T-helper 1 cell treated with Interleukin-12 subunit alpha and Interleukin-12 subunit beta and Interleukin-4 antibody, amounts not matched to agents 30 μg/mL and 1 μg/mL, for 36 hours (primary cell): ENCODE results near the gene PGM5.
A peak's percentile ranks its signal among the peaks of the same experiment; 100 is the strongest.
"Not testable (repeated sequence)": the region's sequence is repeated elsewhere in the genome, so short reads cannot be mapped to it uniquely, and the experiment has no call there.

Experiments
- H3K27ac Mint-ChIP-seq: one replicate; pipeline ENCODE4 v1.8.0; 2021; ENCODE audit warnings: mild to moderate bottlenecking, mixed read lengths
- H3K27me3 Mint-ChIP-seq: one replicate; pipeline ENCODE4 v1.8.0; 2021; ENCODE audit warnings: low read depth, mixed read lengths
- H3K36me3 Mint-ChIP-seq: one replicate; pipeline ENCODE4 v1.8.0; 2021; ENCODE audit warnings: low read depth, mixed read lengths
- H3K4me1 Mint-ChIP-seq: one replicate; pipeline ENCODE4 v1.8.0; 2021; ENCODE audit warnings: low read depth, mixed read lengths
- H3K4me3 Mint-ChIP-seq: one replicate; pipeline ENCODE4 v1.8.0; 2021; ENCODE audit warnings: mild to moderate bottlenecking, moderate library complexity, mixed read lengths
- H3K9me3 Mint-ChIP-seq: one replicate; pipeline ENCODE4 v1.8.0; 2021; ENCODE audit warnings: mixed read lengths

Gene PGM5

GRCh38 chr9:68356380-68357118 is at the start of gene PGM5:
Gene PGM5, plus strand, starts transcription at chr9:68356611. Its CDS starts 517 bp downstream, at chr9:68357128.
- not testable (repeated sequence) for H3K9me3 Mint-ChIP-seq, H3K36me3 Mint-ChIP-seq, H3K27ac Mint-ChIP-seq, H3K4me1 Mint-ChIP-seq
- peak within 1 kb of the TSS; percentile 69 for H3K4me3 Mint-ChIP-seq
- H3K27me3 Mint-ChIP-seq, result peaks cover 41% of the 10 kb centered on the region

GRCh38 chr9:68307127-68307526 is 49.3 kb upstream of the PGM5 start:
- H3K27me3 Mint-ChIP-seq, H3K4me1 Mint-ChIP-seq, H3K9me3 Mint-ChIP-seq, H3K27ac Mint-ChIP-seq, H3K4me3 Mint-ChIP-seq, H3K36me3 Mint-ChIP-seq: not testable (repeated sequence)

DNA sequence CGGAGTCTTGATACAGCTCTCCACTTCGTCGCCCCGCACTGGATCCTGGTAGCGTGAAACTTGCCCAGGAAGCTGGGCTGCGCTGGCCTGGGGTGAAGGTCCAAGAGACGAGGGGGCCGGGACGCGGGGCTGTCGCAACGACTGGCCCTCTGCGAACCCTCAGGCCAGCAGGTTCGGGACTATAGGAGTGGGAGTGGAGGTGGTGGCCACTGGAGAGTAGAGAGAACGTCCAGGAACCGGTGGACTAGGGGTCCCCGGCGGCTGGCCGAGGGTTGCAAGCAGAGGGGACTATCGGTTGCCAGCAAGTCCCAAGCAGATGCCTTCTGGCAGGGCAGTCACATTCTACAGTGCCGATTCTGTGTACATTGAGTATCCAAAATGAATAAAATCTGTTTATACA is 48.8 kb upstream of the PGM5 start:
- H3K4me1 Mint-ChIP-seq, H3K36me3 Mint-ChIP-seq, H3K27ac Mint-ChIP-seq, H3K9me3 Mint-ChIP-seq, H3K4me3 Mint-ChIP-seq, H3K27me3 Mint-ChIP-seq: not testable (repeated sequence)

GRCh38 chr9:68311208-68311607 is 45.2 kb upstream of the PGM5 start:
- H3K27ac Mint-ChIP-seq, H3K4me1 Mint-ChIP-seq, H3K27me3 Mint-ChIP-seq, H3K4me3 Mint-ChIP-seq, H3K9me3 Mint-ChIP-seq, H3K36me3 Mint-ChIP-seq: not testable (repeated sequence)

- H3K27me3 Mint-ChIP-seq, H3K4me1 Mint-ChIP-seq, H3K9me3 Mint-ChIP-seq, H3K4me3 Mint-ChIP-seq, H3K36me3 Mint-ChIP-seq, H3K27ac Mint-ChIP-seq: not testable (repeated sequence)
These were observed 38.2 kb upstream of the PGM5 start for GRCh38 chr9:68318209-68318608.

- H3K4me3 Mint-ChIP-seq, H3K4me1 Mint-ChIP-seq: not testable (repeated sequence)
These were observed 32.7 kb upstream of the PGM5 start for GRCh38 chr9:68323749-68324148.

GRCh38 chr9:68324518-68324917 is 31.9 kb upstream of the PGM5 start:
- H3K36me3 Mint-ChIP-seq, H3K27me3 Mint-ChIP-seq, H3K4me3 Mint-ChIP-seq, H3K4me1 Mint-ChIP-seq, H3K9me3 Mint-ChIP-seq, H3K27ac Mint-ChIP-seq: not testable (repeated sequence)

More at GRCh38 chr9:68323749-68324148, 32.7 kb upstream of the PGM5 start:
- not testable (repeated sequence) for H3K36me3 Mint-ChIP-seq, H3K9me3 Mint-ChIP-seq, H3K27ac Mint-ChIP-seq, H3K27me3 Mint-ChIP-seq

DNA sequence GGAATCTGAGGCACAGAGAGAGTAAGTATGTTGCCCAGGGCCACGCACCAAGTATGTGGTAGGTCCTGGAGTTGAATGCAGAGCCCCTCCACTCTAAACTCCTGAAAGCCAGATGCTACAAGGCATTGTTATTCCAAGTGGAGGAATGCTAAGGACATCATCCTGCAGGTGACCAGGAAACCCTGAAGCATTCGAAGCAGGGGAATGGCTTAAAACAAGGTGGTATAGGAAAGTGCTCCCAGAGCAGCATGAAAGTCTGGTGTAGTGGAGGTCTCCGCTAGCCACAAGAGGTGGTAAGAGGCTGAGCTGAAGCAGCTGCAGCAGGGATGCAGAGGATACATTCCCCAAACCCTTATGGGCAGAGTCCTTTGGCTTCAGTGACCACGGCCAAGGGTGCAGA is 27.3 kb upstream of the PGM5 start:
- H3K27ac Mint-ChIP-seq, H3K36me3 Mint-ChIP-seq, H3K4me3 Mint-ChIP-seq, H3K9me3 Mint-ChIP-seq, H3K4me1 Mint-ChIP-seq, H3K27me3 Mint-ChIP-seq: not testable (repeated sequence)

DNA sequence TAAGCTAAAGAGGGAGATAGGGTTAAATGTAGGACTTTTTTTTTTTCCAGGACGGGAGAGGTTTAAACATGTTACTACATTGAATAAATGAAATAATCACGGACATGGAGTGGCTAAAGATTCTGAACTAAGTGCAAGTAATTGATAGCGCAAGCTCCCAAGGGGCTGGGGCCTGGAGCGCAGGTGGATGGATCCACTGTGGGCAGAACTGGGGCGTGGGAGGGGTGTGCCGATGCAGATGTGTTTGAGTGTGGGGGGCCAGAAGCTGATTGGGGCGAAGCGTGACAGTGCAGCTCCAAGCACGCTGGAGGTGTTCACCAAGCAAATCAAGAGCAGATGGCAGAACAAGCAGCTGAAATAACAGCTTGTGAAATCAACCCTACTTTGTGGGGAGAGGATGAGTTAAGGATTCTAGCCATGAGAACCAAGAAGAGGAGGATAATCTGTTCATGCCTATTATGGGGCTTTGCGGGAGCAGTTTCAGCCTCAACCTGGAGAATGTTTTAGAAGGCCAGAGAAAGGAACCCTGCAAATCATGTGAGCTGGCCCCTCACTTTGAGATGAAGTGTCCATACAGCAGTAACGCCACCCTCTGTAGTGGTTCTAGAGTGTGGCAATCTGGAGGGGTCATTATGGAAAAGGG is 25.8 kb upstream of the PGM5 start:
- not testable (repeated sequence) for H3K4me1 Mint-ChIP-seq, H3K4me3 Mint-ChIP-seq, H3K9me3 Mint-ChIP-seq, H3K27ac Mint-ChIP-seq, H3K27me3 Mint-ChIP-seq, H3K36me3 Mint-ChIP-seq

GRCh38 chr9:68332122-68332521 is 24.3 kb upstream of the PGM5 start:
- H3K9me3 Mint-ChIP-seq, H3K27ac Mint-ChIP-seq, H3K4me1 Mint-ChIP-seq, H3K36me3 Mint-ChIP-seq, H3K27me3 Mint-ChIP-seq, H3K4me3 Mint-ChIP-seq: not testable (repeated sequence)

GRCh38 chr9:68335935-68336334 is 20.5 kb upstream of the PGM5 start:
- H3K27me3 Mint-ChIP-seq, H3K9me3 Mint-ChIP-seq, H3K36me3 Mint-ChIP-seq, H3K4me3 Mint-ChIP-seq, H3K4me1 Mint-ChIP-seq, H3K27ac Mint-ChIP-seq: not testable (repeated sequence)

GRCh38 chr9:68336639-68337339 is 19.6 kb upstream of the PGM5 start:
- not testable (repeated sequence) for H3K4me1 Mint-ChIP-seq, H3K9me3 Mint-ChIP-seq, H3K27ac Mint-ChIP-seq, H3K4me3 Mint-ChIP-seq, H3K27me3 Mint-ChIP-seq, H3K36me3 Mint-ChIP-seq

- H3K36me3 Mint-ChIP-seq, result not testable (repeated sequence)
These were observed 18.4 kb upstream of the PGM5 start for GRCh38 chr9:68338000-68338399.

DNA sequence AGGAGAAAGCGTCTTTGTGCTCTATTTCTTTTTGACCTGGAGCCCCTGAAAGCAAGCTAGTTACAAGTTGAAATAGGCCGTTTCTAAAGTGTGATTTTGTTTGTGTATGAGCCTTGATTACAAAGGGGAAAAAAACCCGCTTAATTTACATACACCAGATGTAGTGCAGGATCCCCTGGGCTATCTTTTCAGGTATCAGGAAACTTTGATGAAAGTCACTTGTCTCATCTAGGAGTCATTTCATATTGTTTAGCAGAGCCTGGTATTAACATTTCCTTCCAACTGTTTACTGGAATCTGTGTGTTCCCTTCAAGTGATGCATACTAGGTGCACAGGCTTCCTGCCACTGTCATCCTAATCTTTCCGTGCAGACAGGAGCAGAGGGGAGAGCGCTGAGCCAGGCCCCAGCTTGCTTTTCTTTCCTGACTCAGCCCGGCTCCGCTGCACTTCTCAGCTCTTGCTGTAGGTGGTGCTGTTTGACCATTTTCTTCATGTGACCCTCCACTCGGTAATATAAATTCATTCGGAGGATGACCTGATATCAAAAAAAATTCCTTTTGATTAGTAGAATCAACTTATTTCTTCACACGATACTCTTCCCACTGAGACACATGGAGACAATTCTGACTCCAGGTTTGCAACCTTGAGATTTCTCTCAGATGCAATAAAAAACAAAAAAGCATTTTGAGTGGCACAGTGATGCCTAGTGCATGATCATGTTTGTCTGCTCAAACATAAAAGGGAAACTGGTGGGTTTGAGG is 14.0 kb upstream of the PGM5 start:
- not testable (repeated sequence) for H3K4me3 Mint-ChIP-seq
- peaks cover 13% of the 10 kb centered on the region for H3K27me3 Mint-ChIP-seq

More at GRCh38 chr9:68338000-68338399, 18.4 kb upstream of the PGM5 start:
- H3K4me3 Mint-ChIP-seq, H3K27me3 Mint-ChIP-seq, H3K27ac Mint-ChIP-seq, H3K4me1 Mint-ChIP-seq, H3K9me3 Mint-ChIP-seq: not testable (repeated sequence)

DNA sequence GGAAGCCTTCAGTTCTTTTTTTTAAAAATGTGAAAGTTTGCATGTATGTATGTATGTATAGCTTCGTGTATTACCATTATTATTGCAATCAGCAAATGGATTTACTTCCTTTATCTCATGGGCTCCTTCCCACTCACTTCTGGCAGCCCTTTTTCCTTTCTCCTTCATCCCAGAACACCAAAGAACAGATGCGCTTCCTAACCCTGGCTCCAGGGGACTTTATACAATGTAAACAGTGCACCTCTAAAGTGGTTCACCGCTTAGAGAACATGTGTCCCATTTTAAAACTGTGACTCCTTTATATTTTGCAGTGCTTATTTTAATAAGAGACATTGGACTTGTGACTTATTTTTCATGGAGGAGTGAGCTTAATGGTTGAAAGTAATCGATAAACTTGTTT is 13.2 kb upstream of the PGM5 start:
- not testable (repeated sequence) for H3K4me3 Mint-ChIP-seq, H3K9me3 Mint-ChIP-seq, H3K36me3 Mint-ChIP-seq, H3K27ac Mint-ChIP-seq, H3K4me1 Mint-ChIP-seq
- H3K27me3 Mint-ChIP-seq, result peaks cover 13% of the 10 kb centered on the region

More for the DNA sequence above, 14.0 kb upstream of the PGM5 start:
- not testable (repeated sequence) for H3K36me3 Mint-ChIP-seq, H3K9me3 Mint-ChIP-seq, H3K4me1 Mint-ChIP-seq, H3K27ac Mint-ChIP-seq
